ENCODE data around the gene KRT37. TPM values are rescaled to one million over a fixed set of nuclear protein-coding genes. Genes with fewer than 3 reads are reported as not detected.

KRT37 gene
- not detected for total RNA-seq (2021; ENCODE audit: unreplicated experiment)
- polyA plus RNA-seq (2012; ENCODE audit: insufficient read length): not detected
- Bru-seq, nascent RNA: not detected
- not detected for BruChase-seq, experiment 1, labeled RNA remaining after a 2-hour chase
- percentile 12 among the genes with signal in this experiment for BruChase-seq, experiment 2, labeled RNA remaining after a 6-hour chase
- long read RNA-seq: 0 reads

- ChIA-PET CTCF (no interaction called here), POLR2A (no interaction called here)
- DNase-seq (ENCODE audit: low read depth, low spot score) (no peak), ATAC-seq (no peak)
- Histone ChIP-seq H3K36me3 (ENCODE audit: control insufficient read depth, insufficient read depth, low read length) (no peaks in the 10 kb centered on the region), H3K27ac (ENCODE audit: low read length) (no peak within 1 kb of the TSS), H3K4me1 (ENCODE audit: control insufficient read depth, insufficient read depth, low read length) (peaks cover 3% of the 10 kb centered on the region; the same call in 1 of the 2 replicates), H3K9me3 (ENCODE audit: control insufficient read depth, insufficient read depth, low read depth, low read length) (no peaks in the 10 kb centered on the region), H3K4me3 (ENCODE audit: low read depth in 2 of 2, low read length in 2 of 2) (no peak within 1 kb of the TSS), H3K27me3 (ENCODE audit: control insufficient read depth, insufficient read depth, low read length) (no peaks in the 10 kb centered on the region)
- BruUV-seq (replicated peaks): no TSS peak
- TF ChIP-seq SIN3A (IDR thresholded peaks at IDR 0.05; ENCODE audit: borderline replicate concordance, insufficient read depth, low read depth, low read length) (no peak), TCF7L2 (IDR thresholded peaks at IDR 0.05; ENCODE audit: low read depth, low read length) (no peak), REST (IDR thresholded peaks at IDR 0.05; ENCODE audit: insufficient read depth in 1 of 2, low read depth in 2 of 2, low read length in 1 of 2) (no peak), CTCF (IDR thresholded peaks at IDR 0.05) (no peak), POLR2AphosphoS5 (IDR thresholded peaks at IDR 0.05; ENCODE audit: low read depth, low read length) (no peak)
- intact Hi-C loops (cut with micrococcal nuclease; ENCODE audit: unreplicated experiment) (no loop called here), in situ Hi-C loops (cut with HindIII; ENCODE audit: low pct_unique_long_range_greater_than_20kb, low sequenced_read_pairs) (no loop called here)
These were observed at the start of gene KRT37 for GRCh38 chr17:41424111-41424635. Gene KRT37 (minus strand): TSS chr17:41424585. CDS start chr17:41424523, 62 bp downstream.

GRCh38 chr17:41468346-41468745 lies 44.0 kb upstream of the KRT37 start:
- H3K27ac ChIP-seq (ENCODE audit: low read length): no peak overlapping the region
- CTCF ChIA-PET: no interaction called here
- POLR2A ChIA-PET: no interaction called here
- ATAC-seq (no peak), DNase-seq (ENCODE audit: low read depth, low spot score) (no peak)
- no peaks in the 10 kb centered on the region for H3K36me3 ChIP-seq (ENCODE audit: control insufficient read depth, insufficient read depth, low read length)
- H3K9me3 ChIP-seq (ENCODE audit: control insufficient read depth, insufficient read depth, low read depth, low read length): peaks cover 8% of the 10 kb centered on the region; the same call in 1 of the 2 replicates
- in situ Hi-C loops (cut with HindIII; ENCODE audit: low pct_unique_long_range_greater_than_20kb, low sequenced_read_pairs): no loop called here
- intact Hi-C loops (cut with micrococcal nuclease; ENCODE audit: unreplicated experiment): no loop called here
- peaks cover 17% of the 10 kb centered on the region for H3K4me1 ChIP-seq (ENCODE audit: control insufficient read depth, insufficient read depth, low read length)
- H3K4me3 ChIP-seq (ENCODE audit: low read depth in 2 of 2, low read length in 2 of 2): no peak overlapping the region
- no peaks in the 10 kb centered on the region for H3K27me3 ChIP-seq (ENCODE audit: control insufficient read depth, insufficient read depth, low read length)
- no TSS peak for BruUV-seq (replicated peaks)
- TF ChIP-seq POLR2AphosphoS5 (IDR thresholded peaks at IDR 0.05; ENCODE audit: low read depth, low read length): no peak
- TF ChIP-seq REST (IDR thresholded peaks at IDR 0.05; ENCODE audit: insufficient read depth in 1 of 2, low read depth in 2 of 2, low read length in 1 of 2): no peak
- TF ChIP-seq CTCF (IDR thresholded peaks at IDR 0.05): no peak
- no peak for TF ChIP-seq TCF7L2 (IDR thresholded peaks at IDR 0.05; ENCODE audit: low read depth, low read length)
- TF ChIP-seq SIN3A (IDR thresholded peaks at IDR 0.05; ENCODE audit: borderline replicate concordance, insufficient read depth, low read depth, low read length): no peak
